ENCODE results near the gene ATG4B. TPM values are rescaled to one million over a fixed set of nuclear protein-coding genes. Genes with fewer than 3 reads are reported as not detected.

The ATG4B gene
- polyA plus RNA-seq, 1 experiment: 82.4 TPM

DNA sequence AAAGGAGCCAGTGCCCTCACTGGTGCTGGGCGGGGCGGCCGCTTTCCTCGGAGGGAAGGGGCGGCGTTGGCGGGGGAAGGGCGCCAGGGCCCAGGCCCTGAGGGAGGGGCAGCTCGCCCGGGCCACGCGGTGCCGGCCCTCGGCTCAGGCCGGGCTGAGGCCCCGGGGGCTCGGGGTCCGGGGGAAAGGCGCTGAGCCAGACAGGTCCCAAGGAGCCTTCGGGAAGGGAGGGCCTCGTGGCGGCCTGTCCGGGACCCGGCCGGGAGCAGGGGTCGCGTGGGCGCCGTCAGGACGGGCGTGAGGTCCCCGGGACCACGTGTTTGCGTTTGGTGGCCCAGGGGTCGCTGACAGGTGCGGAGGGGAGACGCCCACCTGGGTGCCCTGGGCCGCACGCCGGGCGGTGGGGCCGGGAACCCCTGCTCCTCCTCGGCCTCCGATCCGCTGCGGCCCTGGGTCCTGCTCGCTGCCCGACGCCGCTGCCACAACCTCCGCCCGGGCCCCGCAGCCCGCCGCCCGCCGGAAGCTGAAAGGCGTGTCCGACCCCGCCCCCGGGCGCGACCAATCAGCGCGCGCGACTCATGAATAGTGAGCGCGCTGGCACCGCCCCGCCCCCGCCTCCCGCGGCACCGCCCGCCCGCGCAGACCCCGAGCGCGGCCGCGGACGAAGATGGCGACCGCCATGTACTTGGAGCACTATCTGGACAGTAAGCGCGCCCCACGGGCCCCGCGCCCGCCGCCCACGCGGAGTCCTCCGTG, 64.1 kb downstream of the ATG4B start, which contains the start of gene ING5:
TSS of gene ING5 (plus strand) at position 641 of the 756 bp plus-strand sequence. CDS start at position 668, 27 bp downstream.
- ChIA-PET CTCF (interaction anchor here (0.6 to 1.9 kb wide), 3 partner anchors 13 to 193 kb away, joined by 3 to 9 read pairs (median 4); partner anchors contain the start of gene STK25), POLR2A (interaction anchor here (1.0 to 3.5 kb wide), 5 partner anchors 9 to 34 kb away, joined by 5 to 41 read pairs (median 17); partner anchors contain the start of genes D2HGDH and DTYMK)
- DNase-seq (ENCODE audit: low read depth, low spot score): peak; percentile 71
- TF ChIP-seq, protein P1, sequence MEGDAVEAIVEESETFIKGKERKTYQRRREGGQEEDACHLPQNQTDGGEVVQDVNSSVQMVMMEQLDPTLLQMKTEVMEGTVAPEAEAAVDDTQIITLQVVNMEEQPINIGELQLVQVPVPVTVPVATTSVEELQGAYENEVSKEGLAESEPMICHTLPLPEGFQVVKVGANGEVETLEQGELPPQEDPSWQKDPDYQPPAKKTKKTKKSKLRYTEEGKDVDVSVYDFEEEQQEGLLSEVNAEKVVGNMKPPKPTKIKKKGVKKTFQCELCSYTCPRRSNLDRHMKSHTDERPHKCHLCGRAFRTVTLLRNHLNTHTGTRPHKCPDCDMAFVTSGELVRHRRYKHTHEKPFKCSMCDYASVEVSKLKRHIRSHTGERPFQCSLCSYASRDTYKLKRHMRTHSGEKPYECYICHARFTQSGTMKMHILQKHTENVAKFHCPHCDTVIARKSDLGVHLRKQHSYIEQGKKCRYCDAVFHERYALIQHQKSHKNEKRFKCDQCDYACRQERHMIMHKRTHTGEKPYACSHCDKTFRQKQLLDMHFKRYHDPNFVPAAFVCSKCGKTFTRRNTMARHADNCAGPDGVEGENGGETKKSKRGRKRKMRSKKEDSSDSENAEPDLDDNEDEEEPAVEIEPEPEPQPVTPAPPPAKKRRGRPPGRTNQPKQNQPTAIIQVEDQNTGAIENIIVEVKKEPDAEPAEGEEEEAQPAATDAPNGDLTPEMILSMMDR (IDR thresholded peaks at IDR 0.05; ENCODE audit: low read depth, low read length): no peak
- Histone ChIP-seq H3K9me3 (ENCODE audit: control insufficient read depth, insufficient read depth, low read length) (peaks cover 7% of the 10 kb centered on the region), H3K4me3 (ENCODE audit: low read depth, low read length) (peak within 1 kb of the TSS; percentile 80), H3K27me3 (ENCODE audit: control insufficient read depth, insufficient read depth, low read length) (no peaks in the 10 kb centered on the region), H3K27ac (ENCODE audit: low read depth, low read length) (peak within 1 kb of the TSS; percentile 39)

DNA sequence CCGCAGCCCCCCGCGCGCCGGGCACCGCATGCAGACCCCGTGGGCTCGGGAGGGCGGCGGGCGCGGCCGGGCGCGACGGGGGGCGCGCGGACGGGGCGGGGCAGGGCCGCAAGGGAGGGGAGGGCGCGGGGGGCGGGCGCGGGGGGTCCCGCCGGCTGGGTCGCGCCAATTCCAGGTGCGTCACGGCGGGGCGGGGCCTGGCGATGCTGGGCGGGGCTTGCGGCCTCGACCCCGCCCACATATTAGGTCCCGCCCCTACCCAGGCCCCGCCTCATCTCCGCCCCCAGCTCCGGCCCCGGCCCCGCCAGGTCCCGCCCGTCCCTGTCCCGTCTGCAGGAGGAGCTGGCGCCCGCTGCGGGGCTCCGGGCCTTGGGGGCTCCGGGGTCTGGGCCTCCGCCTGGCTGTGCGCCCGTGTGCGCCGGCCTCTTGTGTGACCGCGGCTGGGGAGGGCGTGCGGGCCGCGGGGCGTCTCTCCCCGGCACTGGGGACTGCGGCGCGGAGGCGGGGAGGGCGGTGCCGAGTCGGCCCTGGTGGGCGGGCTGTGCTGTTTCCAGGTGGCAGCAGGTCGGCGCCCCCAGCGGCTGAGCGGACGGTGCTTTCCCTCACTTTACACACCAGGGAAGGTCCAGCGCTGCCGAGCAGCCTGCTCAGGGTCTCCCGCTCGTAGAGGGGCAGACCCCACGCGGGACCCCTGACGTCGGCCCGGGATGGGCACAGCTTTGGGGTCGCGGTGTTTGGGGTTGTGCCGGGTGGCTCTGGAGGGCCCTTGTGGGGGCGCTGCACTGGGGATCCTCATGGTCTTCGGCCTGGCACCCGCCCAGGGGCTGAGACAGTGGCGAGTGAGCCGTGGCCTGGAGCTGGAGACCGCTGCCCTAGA, 64.9 kb downstream of the ATG4B start:
- POLR2A ChIA-PET: interaction anchor here (0.6 to 3.5 kb wide), 7 partner anchors 10 to 62 kb away, joined by 3 to 41 read pairs (median 5); partner anchors contain the start of genes D2HGDH and DTYMK
- peak; percentile 52 for DNase-seq (ENCODE audit: low read depth, low spot score)
- Histone ChIP-seq H3K27ac (ENCODE audit: low read depth, low read length) (peak overlapping the region; percentile 39), H3K9me3 (ENCODE audit: control insufficient read depth, insufficient read depth, low read length) (peaks cover 11% of the 10 kb centered on the region), H3K27me3 (ENCODE audit: control insufficient read depth, insufficient read depth, low read length) (no peaks in the 10 kb centered on the region), H3K4me3 (ENCODE audit: low read depth, low read length) (peak overlapping the region; percentile 80)
- CTCF ChIA-PET: interaction anchor here (0.6 to 1.9 kb wide), 3 partner anchors 14 to 176 kb away, joined by 4 to 9 read pairs (median 6); no protein-coding TSS in a partner anchor
- TF ChIP-seq, protein P1 (IDR thresholded peaks at IDR 0.05; ENCODE audit: low read depth, low read length): peak; percentile 37

DNA sequence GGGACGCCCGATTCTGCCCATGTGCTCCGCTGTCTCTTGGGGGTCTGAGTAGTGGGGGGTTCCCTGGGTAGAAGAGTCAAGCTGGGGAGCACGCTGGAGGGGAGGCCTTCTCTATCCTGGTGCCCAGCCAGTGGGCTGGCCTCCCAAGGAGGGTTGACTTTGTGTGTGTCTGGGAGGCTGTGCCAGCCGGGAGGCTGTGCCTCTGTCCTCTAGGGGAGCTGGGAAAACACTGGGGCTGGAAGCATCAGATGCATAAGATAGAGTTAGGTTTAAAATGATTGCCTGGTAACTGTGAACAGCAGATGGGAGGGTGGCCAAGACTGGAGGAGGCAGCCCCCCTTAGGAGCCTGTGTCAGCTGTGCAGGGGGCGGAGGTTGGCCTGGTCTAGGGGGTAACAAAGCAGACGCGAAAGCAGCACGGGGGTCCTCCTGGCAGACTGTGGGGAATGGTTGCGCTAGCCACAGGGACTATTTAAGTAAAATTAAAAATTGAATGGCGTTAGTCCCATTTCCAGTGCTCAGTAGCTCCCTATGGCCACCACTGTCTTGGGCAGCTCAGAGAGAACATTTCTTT, 65.6 kb downstream of the ATG4B start:
- no peak for DNase-seq (ENCODE audit: low read depth, low spot score)
- Histone ChIP-seq H3K27me3 (ENCODE audit: control insufficient read depth, insufficient read depth, low read length) (no peaks in the 10 kb centered on the region), H3K9me3 (ENCODE audit: control insufficient read depth, insufficient read depth, low read length) (peaks cover 11% of the 10 kb centered on the region), H3K27ac (ENCODE audit: low read depth, low read length) (peak overlapping the region; percentile 39), H3K4me3 (ENCODE audit: low read depth, low read length) (peak overlapping the region; percentile 80)
- ChIA-PET CTCF (interaction anchor here (1.3 to 1.9 kb wide), 2 partner anchors 14 to 175 kb away, joined by 6 to 9 read pairs; no protein-coding TSS in a partner anchor), POLR2A (interaction anchor here (2.5 to 3.5 kb wide), 3 partner anchors 11 to 32 kb away, joined by 17 to 41 read pairs (median 20); partner anchors contain the start of genes D2HGDH and DTYMK)
- TF ChIP-seq, protein P1 (IDR thresholded peaks at IDR 0.05; ENCODE audit: low read depth, low read length): no peak

DNA sequence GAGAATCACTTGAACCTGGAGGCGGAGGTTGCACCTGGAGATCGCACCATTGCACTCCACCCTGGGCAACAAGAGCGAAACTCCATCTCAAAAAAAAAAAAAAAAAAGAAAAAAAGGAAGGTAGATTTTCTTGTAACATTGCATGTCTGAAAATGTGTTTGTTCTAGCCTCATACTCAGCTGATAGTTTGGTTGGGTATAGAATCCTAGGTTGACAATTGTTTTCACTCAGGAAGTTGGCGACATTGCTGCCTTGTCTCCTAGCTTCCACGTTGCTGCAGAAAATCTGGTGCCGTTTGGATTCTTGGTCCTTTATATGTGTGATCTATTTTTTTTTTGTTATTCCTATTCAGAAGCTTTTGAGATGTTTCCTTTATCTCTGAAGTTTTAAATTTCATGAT, 69.0 kb downstream of the ATG4B start:
- CTCF ChIA-PET: interaction anchor here (0.7 kb wide), 1 partner anchor 163 kb away, joined by 3 read pairs; the partner anchor contains the start of gene RTP5
- no peak for DNase-seq (ENCODE audit: low read depth, low spot score)
- Histone ChIP-seq H3K9me3 (ENCODE audit: control insufficient read depth, insufficient read depth, low read length) (peaks cover 11% of the 10 kb centered on the region), H3K27ac (ENCODE audit: low read depth, low read length) (no peak overlapping the region), H3K27me3 (ENCODE audit: control insufficient read depth, insufficient read depth, low read length) (no peaks in the 10 kb centered on the region), H3K4me3 (ENCODE audit: low read depth, low read length) (no peak overlapping the region)
- POLR2A ChIA-PET: no interaction called here
- TF ChIP-seq, protein P1 (IDR thresholded peaks at IDR 0.05; ENCODE audit: low read depth, low read length): no peak
